HepG2 (cell line): Measurements from ENCODE around the gene MRPL48. TPM values are rescaled to one million over a fixed set of nuclear protein-coding genes. Genes with fewer than 3 reads are reported as not detected.

Source experiments
- BRD4 ChIP-seq: sonication (generic); formaldehyde crosslinking; IDR thresholded peaks from 2 replicates; pipeline ENCODE4 v1.4.0; 2020; ENCODE audit warnings: missing genetic modification reagents
- CBX5 ChIP-seq: sonication (generic); formaldehyde crosslinking; IDR thresholded peaks from 2 replicates; pipeline ENCODE4 v1.4.0; 2020; ENCODE audit warnings: missing genetic modification reagents, borderline replicate concordance
- PHB2 ChIP-seq: fragments of 450-650 bp; IDR thresholded peaks from 2 replicates; pipeline ENCODE4 v1.6.1; 2018; ENCODE audit not compliant: partially characterized antibody
- SYNCRIP ChIP-seq: fragments of 200-400 bp; formaldehyde crosslinking; IDR thresholded peaks from 2 replicates; pipeline ENCODE4 v1.6.1; 2018; ENCODE audit warnings: mild to moderate bottlenecking, low read depth, low read length; ENCODE audit not compliant: insufficient read depth
- XBP1 ChIP-seq: sonication (generic); formaldehyde crosslinking; IDR thresholded peaks from 2 replicates; pipeline ENCODE4 v1.5.0; 2020; ENCODE audit warnings: missing genetic modification reagents
- ZNF138 ChIP-seq: sonication (generic); formaldehyde crosslinking; IDR thresholded peaks from 2 replicates; pipeline ENCODE4 v1.5.0; 2020; ENCODE audit warnings: mild to moderate bottlenecking, low read depth, missing genetic modification reagents
- ZNF430 ChIP-seq: sonication (generic); formaldehyde crosslinking; IDR thresholded peaks from 2 replicates; pipeline ENCODE4 v1.9.0; 2021; ENCODE audit warnings: mild to moderate bottlenecking, missing genetic modification reagents
- ZNF552 ChIP-seq: sonication (generic); formaldehyde crosslinking; IDR thresholded peaks from 2 replicates; pipeline ENCODE4 v1.9.0; 2022; ENCODE audit warnings: missing genetic modification reagents, mild to moderate bottlenecking, borderline replicate concordance
- polyA plus RNA-seq, 8 experiments: library from polyadenylated mRNA; depleted of rRNA in 3 of 8; stranded (reverse) in 7 of 8; unstranded in 1 of 8; fragments of >200 nt; fragmentation: Illumina TruSeq in 4 of 8; extraction: Trizol in 4 of 8; gene quantifications; 2 replicates each; pipeline versions ENCODE4 v1.2.1 to v1.2.3, GENCODE V29; 2011 to 2016; ENCODE audit warnings: low read depth in 4 of 8, missing spikeins in 1 of 8, mixed read lengths in 1 of 8; ENCODE audit not compliant: insufficient read depth in 1 of 8
- total RNA-seq, 5 experiments: library from RNA; depleted of rRNA; stranded (reverse); fragments of >200 nt; fragmentation: Illumina TruSeq; extraction: Trizol; gene quantifications; 2 replicates each; pipeline ENCODE4 v1.2.3, GENCODE V29; 2016; ENCODE audit warnings: low read depth in 1 of 5
- TF ChIP-seq, protein P1 (sequence below): sonication (generic); formaldehyde crosslinking; IDR thresholded peaks from 2 replicates; pipeline ENCODE4 v1.5.1; 2020; ENCODE audit warnings: missing genetic modification reagents, mild to moderate bottlenecking, borderline replicate concordance
- TF ChIP-seq, protein P2 (sequence below), 2 experiments: sonication (generic) in 1 of 2; formaldehyde crosslinking in 1 of 2; IDR thresholded peaks; 2 replicates each; pipeline versions ENCODE4 v1.4.0 to v1.6.1; 2018 to 2020; ENCODE audit warnings: missing genetic modification reagents in 2 of 2, borderline replicate concordance in 1 of 2, low read depth in 1 of 2, mild to moderate bottlenecking in 1 of 2, missing biosample characterization in 1 of 2
- TF ChIP-seq, protein P3 (sequence below): sonication (generic); formaldehyde crosslinking; IDR thresholded peaks from 2 replicates; pipeline ENCODE4 v1.4.0; 2020; ENCODE audit warnings: missing genetic modification reagents, mild to moderate bottlenecking, borderline replicate concordance
- TF ChIP-seq, protein P4 (sequence below): sonication (generic); formaldehyde crosslinking; IDR thresholded peaks from 2 replicates; pipeline ENCODE4 v1.4.0; 2020; ENCODE audit warnings: missing genetic modification reagents
- TF ChIP-seq, protein P5 (sequence below): sonication (generic); formaldehyde crosslinking; IDR thresholded peaks from 2 replicates; pipeline ENCODE4 v1.5.0; 2020; ENCODE audit warnings: missing genetic modification reagents, mild to moderate bottlenecking, borderline replicate concordance
- TF ChIP-seq, protein P6 (sequence below): sonication (generic); formaldehyde crosslinking; IDR thresholded peaks from 2 replicates; pipeline ENCODE4 v1.4.0; 2020; ENCODE audit warnings: missing genetic modification reagents, mild to moderate bottlenecking, borderline replicate concordance

MRPL48 gene
- total and polyA plus RNA-seq, 2 of the 13 experiments (the other 11 are each of a cell fraction or from before 2014, with no cell fraction given): 61.2 to 67.9 TPM

DNA sequence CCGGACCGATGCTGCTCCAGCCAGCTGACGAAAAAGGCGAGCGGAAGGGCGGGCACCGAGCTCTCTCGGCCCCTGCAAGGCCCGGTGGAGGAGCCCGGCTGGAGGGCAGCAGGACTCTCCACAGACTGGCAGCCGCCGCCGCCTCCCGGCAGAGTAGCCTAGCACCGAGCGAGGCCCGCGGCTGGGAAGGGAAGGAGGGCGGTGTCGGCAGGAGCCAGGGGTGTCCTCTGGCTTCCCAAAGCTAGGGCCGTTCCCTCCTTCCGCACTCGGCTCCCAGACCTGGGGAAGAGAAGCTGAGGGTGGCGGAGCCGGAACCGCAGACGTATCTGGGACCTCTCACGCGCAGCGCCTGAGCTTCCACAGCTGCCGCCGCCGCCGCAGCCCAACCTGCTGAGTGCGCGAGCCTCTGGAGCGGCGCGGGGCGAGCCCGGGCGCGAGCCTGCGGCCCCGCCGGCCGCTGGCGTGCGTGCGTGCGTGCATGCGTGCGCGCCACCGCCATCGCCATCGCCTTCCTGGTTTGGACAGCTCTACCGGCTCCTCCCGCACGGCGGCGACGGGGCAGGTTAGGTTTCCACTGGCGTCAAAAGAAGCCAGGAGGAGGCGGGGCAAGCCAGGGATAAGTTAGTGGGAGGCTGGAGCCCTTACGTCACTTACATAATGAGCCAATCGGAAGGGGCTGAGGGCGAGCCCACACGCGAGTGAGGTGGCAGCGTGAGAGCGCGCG lies 26.8 kb upstream of the MRPL48 start, which contains the start of gene RAB6A (continued):
- TF ChIP-seq, protein P1, sequence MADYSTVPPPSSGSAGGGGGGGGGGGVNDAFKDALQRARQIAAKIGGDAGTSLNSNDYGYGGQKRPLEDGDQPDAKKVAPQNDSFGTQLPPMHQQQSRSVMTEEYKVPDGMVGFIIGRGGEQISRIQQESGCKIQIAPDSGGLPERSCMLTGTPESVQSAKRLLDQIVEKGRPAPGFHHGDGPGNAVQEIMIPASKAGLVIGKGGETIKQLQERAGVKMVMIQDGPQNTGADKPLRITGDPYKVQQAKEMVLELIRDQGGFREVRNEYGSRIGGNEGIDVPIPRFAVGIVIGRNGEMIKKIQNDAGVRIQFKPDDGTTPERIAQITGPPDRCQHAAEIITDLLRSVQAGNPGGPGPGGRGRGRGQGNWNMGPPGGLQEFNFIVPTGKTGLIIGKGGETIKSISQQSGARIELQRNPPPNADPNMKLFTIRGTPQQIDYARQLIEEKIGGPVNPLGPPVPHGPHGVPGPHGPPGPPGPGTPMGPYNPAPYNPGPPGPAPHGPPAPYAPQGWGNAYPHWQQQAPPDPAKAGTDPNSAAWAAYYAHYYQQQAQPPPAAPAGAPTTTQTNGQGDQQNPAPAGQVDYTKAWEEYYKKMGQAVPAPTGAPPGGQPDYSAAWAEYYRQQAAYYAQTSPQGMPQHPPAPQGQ: no peak
- TF ChIP-seq SYNCRIP: no peak
- TF ChIP-seq, protein P2, sequence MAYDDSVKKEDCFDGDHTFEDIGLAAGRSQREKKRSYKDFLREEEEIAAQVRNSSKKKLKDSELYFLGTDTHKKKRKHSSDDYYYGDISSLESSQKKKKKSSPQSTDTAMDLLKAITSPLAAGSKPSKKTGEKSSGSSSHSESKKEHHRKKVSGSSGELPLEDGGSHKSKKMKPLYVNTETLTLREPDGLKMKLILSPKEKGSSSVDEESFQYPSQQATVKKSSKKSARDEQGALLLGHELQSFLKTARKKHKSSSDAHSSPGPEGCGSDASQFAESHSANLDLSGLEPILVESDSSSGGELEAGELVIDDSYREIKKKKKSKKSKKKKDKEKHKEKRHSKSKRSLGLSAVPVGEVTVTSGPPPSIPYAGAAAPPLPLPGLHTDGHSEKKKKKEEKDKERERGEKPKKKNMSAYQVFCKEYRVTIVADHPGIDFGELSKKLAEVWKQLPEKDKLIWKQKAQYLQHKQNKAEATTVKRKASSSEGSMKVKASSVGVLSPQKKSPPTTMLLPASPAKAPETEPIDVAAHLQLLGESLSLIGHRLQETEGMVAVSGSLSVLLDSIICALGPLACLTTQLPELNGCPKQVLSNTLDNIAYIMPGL (CRISPR knock-in tag; IDR thresholded peaks at IDR 0.05; ENCODE audit: borderline replicate concordance in 1 of 2, low read depth in 1 of 2): peak in 1 of 2 experiments; percentile 88; a peak in 2 of 4 replicates
- TF ChIP-seq ZNF552 (CRISPR knock-in tag): no peak
- peak; percentile 56; the same call in 1 of the 2 replicates for TF ChIP-seq ZNF430 (CRISPR knock-in tag)
- TF ChIP-seq, protein P3, sequence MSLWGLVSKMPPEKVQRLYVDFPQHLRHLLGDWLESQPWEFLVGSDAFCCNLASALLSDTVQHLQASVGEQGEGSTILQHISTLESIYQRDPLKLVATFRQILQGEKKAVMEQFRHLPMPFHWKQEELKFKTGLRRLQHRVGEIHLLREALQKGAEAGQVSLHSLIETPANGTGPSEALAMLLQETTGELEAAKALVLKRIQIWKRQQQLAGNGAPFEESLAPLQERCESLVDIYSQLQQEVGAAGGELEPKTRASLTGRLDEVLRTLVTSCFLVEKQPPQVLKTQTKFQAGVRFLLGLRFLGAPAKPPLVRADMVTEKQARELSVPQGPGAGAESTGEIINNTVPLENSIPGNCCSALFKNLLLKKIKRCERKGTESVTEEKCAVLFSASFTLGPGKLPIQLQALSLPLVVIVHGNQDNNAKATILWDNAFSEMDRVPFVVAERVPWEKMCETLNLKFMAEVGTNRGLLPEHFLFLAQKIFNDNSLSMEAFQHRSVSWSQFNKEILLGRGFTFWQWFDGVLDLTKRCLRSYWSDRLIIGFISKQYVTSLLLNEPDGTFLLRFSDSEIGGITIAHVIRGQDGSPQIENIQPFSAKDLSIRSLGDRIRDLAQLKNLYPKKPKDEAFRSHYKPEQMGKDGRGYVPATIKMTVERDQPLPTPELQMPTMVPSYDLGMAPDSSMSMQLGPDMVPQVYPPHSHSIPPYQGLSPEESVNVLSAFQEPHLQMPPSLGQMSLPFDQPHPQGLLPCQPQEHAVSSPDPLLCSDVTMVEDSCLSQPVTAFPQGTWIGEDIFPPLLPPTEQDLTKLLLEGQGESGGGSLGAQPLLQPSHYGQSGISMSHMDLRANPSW (CRISPR knock-in tag): no peak
- TF ChIP-seq, protein P4, sequence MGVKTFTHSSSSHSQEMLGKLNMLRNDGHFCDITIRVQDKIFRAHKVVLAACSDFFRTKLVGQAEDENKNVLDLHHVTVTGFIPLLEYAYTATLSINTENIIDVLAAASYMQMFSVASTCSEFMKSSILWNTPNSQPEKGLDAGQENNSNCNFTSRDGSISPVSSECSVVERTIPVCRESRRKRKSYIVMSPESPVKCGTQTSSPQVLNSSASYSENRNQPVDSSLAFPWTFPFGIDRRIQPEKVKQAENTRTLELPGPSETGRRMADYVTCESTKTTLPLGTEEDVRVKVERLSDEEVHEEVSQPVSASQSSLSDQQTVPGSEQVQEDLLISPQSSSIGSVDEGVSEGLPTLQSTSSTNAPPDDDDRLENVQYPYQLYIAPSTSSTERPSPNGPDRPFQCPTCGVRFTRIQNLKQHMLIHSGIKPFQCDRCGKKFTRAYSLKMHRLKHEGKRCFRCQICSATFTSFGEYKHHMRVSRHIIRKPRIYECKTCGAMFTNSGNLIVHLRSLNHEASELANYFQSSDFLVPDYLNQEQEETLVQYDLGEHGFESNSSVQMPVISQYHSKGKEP (CRISPR knock-in tag): no peak
- TF ChIP-seq, protein P5, sequence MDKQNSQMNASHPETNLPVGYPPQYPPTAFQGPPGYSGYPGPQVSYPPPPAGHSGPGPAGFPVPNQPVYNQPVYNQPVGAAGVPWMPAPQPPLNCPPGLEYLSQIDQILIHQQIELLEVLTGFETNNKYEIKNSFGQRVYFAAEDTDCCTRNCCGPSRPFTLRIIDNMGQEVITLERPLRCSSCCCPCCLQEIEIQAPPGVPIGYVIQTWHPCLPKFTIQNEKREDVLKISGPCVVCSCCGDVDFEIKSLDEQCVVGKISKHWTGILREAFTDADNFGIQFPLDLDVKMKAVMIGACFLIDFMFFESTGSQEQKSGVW (CRISPR knock-in tag): no peak
- 0 out of 2 replicates have a peak, but pooled peaks have one; percentile 32 for TF ChIP-seq BRD4 (CRISPR knock-in tag)
- TF ChIP-seq CBX5 (CRISPR knock-in tag): no peak
- TF ChIP-seq, protein P6, sequence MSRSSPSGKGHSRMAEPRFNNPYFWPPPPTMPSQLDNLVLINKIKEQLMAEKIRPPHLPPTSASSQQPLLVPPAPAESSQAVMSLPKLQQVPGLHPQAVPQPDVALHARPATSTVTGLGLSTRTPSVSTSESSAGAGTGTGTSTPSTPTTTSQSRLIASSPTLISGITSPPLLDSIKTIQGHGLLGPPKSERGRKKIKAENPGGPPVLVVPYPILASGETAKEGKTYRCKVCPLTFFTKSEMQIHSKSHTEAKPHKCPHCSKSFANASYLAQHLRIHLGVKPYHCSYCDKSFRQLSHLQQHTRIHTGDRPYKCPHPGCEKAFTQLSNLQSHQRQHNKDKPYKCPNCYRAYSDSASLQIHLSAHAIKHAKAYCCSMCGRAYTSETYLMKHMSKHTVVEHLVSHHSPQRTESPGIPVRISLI (CRISPR knock-in tag): no peak
- TF ChIP-seq PHB2: no peak
- TF ChIP-seq ZNF138 (CRISPR knock-in tag): no peak
- TF ChIP-seq XBP1 (CRISPR knock-in tag): no peak
